HepG2 (cell line): ENCODE measurements around the gene TMEM170B. TPM values are rescaled to one million over a fixed set of nuclear protein-coding genes. Genes with fewer than 3 reads are reported as not detected.

Experiments used
- ATAC-seq: fragments of 200-7000 bp; cut with Tn5 transposase; 3 replicates; pipeline ENCODE4 v1.9.1; 2020; ENCODE audit warnings: mild to moderate bottlenecking, moderate library complexity
- BruUV-seq: library from RNA; stranded (reverse); fragments of 400-500 nt; replicated peaks from 2 replicates; lab custom pipeline; 2021; lab: Mats Ljungman, UMichigan
- CTCF ChIA-PET: fragments of 300-600 bp; formaldehyde crosslinking; extraction: SDS; loops from one replicate; lab custom pipeline; 2021; ENCODE audit warnings: low total read pairs, inconsistent platforms, low intra/inter-chr PET ratio; lab: Yijun Ruan, JAX
- POLR2A ChIA-PET: fragments of 350-600 bp; sonication (Branson Sonifier 250); formaldehyde crosslinking; loops from one replicate; lab custom pipeline; 2020; ENCODE audit warnings: antibody characterized with exemption, inconsistent platforms; lab: Yijun Ruan, JAX
- DNase-seq: peaks from one replicate; pipeline ENCODE4 v3.0.0-alpha.2; 2015; ENCODE audit warnings: low spot score
- FAIRE-seq: peaks from 3 replicates; lab custom pipeline; 2011; peaks lifted over from hg19 to GRCh38; lab: Jason Lieb, UNC
- H2AFZ ChIP-seq: one replicate; pipeline ENCODE4 v1.6.1; 2011; ENCODE audit warnings: low read length, inconsistent platforms
- H3K27ac ChIP-seq: fragments of 300-600 bp; 3 replicates; pipeline ENCODE4 v1.8.0; 2011; ENCODE audit warnings: mixed run types, mild to moderate bottlenecking, mixed read lengths, low read length, inconsistent platforms; ENCODE audit not compliant: insufficient read depth; ENCODE audit errors: extremely low read length
- H3K27me3 ChIP-seq, 2 experiments: fragments of 200-600 bp in 1 of 2; 2 replicates in 1 of 2; 3 replicates in 1 of 2; pipeline versions ENCODE4 v1.6.0 to v1.8.0; 2011; ENCODE audit warnings: low read length in 2 of 2, mild to moderate bottlenecking in 2 of 2, moderate library complexity in 2 of 2, inconsistent platforms in 1 of 2; ENCODE audit not compliant: insufficient read depth in 2 of 2, control insufficient read depth in 1 of 2
- H3K36me3 ChIP-seq, 2 experiments: fragments of 200-600 bp in 1 of 2; replicated peaks in 1 of 2; 2 replicates in 1 of 2; 3 replicates in 1 of 2; pipeline versions ENCODE4 v1.5.1 to v1.8.0; 2011; ENCODE audit warnings: low read length in 2 of 2, inconsistent platforms in 1 of 2; ENCODE audit not compliant: insufficient read depth in 2 of 2, control insufficient read depth in 1 of 2
- H3K4me1 ChIP-seq: 2 replicates; pipeline ENCODE4 v1.5.1; 2012; ENCODE audit warnings: low read length, inconsistent platforms; ENCODE audit not compliant: insufficient read depth
- H3K4me2 ChIP-seq: 2 replicates; pipeline ENCODE4 v1.6.0; 2011; ENCODE audit warnings: low read depth, low read length, inconsistent platforms
- H3K4me3 ChIP-seq, 3 experiments: fragments of 200-600 bp in 1 of 3; sonication (generic), shearing (Covaris generic) in 1 of 3; replicated peaks in 1 of 3; 2 replicates each; pipeline ENCODE4 v1.5.1; 2011 to 2016; ENCODE audit warnings: low read length in 3 of 3, inconsistent platforms in 2 of 3, low read depth in 2 of 3, mild to moderate bottlenecking in 2 of 3, control low read depth in 1 of 3, mixed read lengths in 1 of 3; ENCODE audit not compliant: insufficient read depth in 1 of 3
- H3K79me2 ChIP-seq: one replicate; pipeline ENCODE4 v1.6.1; 2011; ENCODE audit warnings: low read length, inconsistent platforms; ENCODE audit not compliant: insufficient read depth
- H3K9ac ChIP-seq: 2 replicates; pipeline ENCODE4 v1.6.0; 2011; ENCODE audit warnings: mild to moderate bottlenecking, low read depth, low read length, inconsistent platforms; ENCODE audit not compliant: insufficient read depth
- H3K9me3 ChIP-seq: 2 replicates; pipeline ENCODE4 v1.5.1; 2012; ENCODE audit warnings: mild to moderate bottlenecking, low read length
- H4K20me1 ChIP-seq: 2 replicates; pipeline ENCODE4 v1.6.0; 2011; ENCODE audit warnings: inconsistent platforms, mild to moderate bottlenecking, low read length, moderate library complexity; ENCODE audit not compliant: insufficient read depth
- FOSL1 ChIP-seq: sonication (generic); formaldehyde crosslinking; IDR thresholded peaks from 2 replicates; pipeline ENCODE4 v1.9.0; 2021; ENCODE audit warnings: missing genetic modification reagents, borderline replicate concordance
- HDAC2 ChIP-seq: sonication (generic); formaldehyde crosslinking; IDR thresholded peaks from 2 replicates; pipeline ENCODE4 v1.4.0; 2020; ENCODE audit warnings: missing genetic modification reagents
- JUN ChIP-seq: sonication (generic); formaldehyde crosslinking; IDR thresholded peaks from 2 replicates; pipeline ENCODE4 v1.4.0; 2020; ENCODE audit warnings: mild to moderate bottlenecking, missing genetic modification reagents
- JUNB ChIP-seq: sonication (generic); formaldehyde crosslinking; IDR thresholded peaks from 2 replicates; pipeline ENCODE4 v1.8.0; 2022; ENCODE audit warnings: missing genetic modification reagents, mild to moderate bottlenecking, borderline replicate concordance
- JUND ChIP-seq: sonication (generic); formaldehyde crosslinking; IDR thresholded peaks from 2 replicates; pipeline ENCODE4 v1.8.0; 2022; ENCODE audit warnings: mild to moderate bottlenecking, missing genetic modification reagents
- KLF6 ChIP-seq: IDR thresholded peaks from 2 replicates; pipeline ENCODE4 v1.8.0; 2016; ENCODE audit warnings: missing biosample characterization, missing genetic modification reagents
- MIER2 ChIP-seq: IDR thresholded peaks from 2 replicates; pipeline ENCODE4 v1.6.1; 2016; ENCODE audit warnings: missing biosample characterization, missing genetic modification reagents
- NCOA2 ChIP-seq: sonication (generic); formaldehyde crosslinking; IDR thresholded peaks from 2 replicates; pipeline ENCODE4 v1.8.0; 2022; ENCODE audit warnings: inconsistent platforms
- NPAS2 ChIP-seq: sonication (generic); formaldehyde crosslinking; IDR thresholded peaks from 2 replicates; pipeline ENCODE4 v1.8.0; 2022; ENCODE audit warnings: mild to moderate bottlenecking, missing genetic modification reagents, borderline replicate concordance
- SIN3A ChIP-seq: IDR thresholded peaks from 2 replicates; pipeline ENCODE4 v1.6.1; 2011; ENCODE audit warnings: low read depth, mild to moderate bottlenecking, control low read depth, low read length, borderline replicate concordance
- SMARCC2 ChIP-seq: fragments of 450-650 bp; IDR thresholded peaks from 2 replicates; pipeline ENCODE4 v1.6.1; 2017; ENCODE audit warnings: antibody characterized with exemption, mild to moderate bottlenecking
- TEAD3 ChIP-seq: optimal IDR thresholded peaks from 2 replicates; pipeline ENCODE3; 2016; ENCODE audit warnings: borderline replicate concordance
- THAP11 ChIP-seq: IDR thresholded peaks from 2 replicates; pipeline ENCODE4 v1.6.1; 2016; ENCODE audit warnings: missing biosample characterization, missing genetic modification reagents
- ZFP36L2 ChIP-seq: sonication (generic); formaldehyde crosslinking; IDR thresholded peaks from 2 replicates; pipeline ENCODE4 v1.4.0; 2020; ENCODE audit warnings: missing genetic modification reagents
- ZKSCAN8 ChIP-seq: IDR thresholded peaks from 2 replicates; pipeline ENCODE4 v1.6.1; 2016; ENCODE audit warnings: borderline replicate concordance, missing genetic modification reagents, missing compliant biosample characterization
- ZNF12 ChIP-seq: sonication (generic); formaldehyde crosslinking; IDR thresholded peaks from 2 replicates; pipeline ENCODE4 v1.5.0; 2020; ENCODE audit warnings: missing genetic modification reagents
- ZNF24 ChIP-seq: fragments of 450-650 bp; IDR thresholded peaks from 2 replicates; pipeline ENCODE4 v1.6.1; 2017; ENCODE audit warnings: antibody characterized with exemption, mild to moderate bottlenecking
- ZNF607 ChIP-seq: sonication (generic); formaldehyde crosslinking; IDR thresholded peaks from 2 replicates; pipeline ENCODE4 v1.5.1; 2020; ENCODE audit warnings: missing genetic modification reagents, mild to moderate bottlenecking, borderline replicate concordance
- WGBS: methylation state at CpG from one replicate; pipeline ENCODE4 v1.1.6; 2017; ENCODE audit warnings: low lambda C conversion rate; 5-methylcytosine and 5-hydroxymethylcytosine counted together
- in situ Hi-C: cut with HindIII; loops from 2 replicates; pipeline ENCODE4 v1.10.0; 2017; ENCODE audit warnings: low pct_unique_long_range_greater_than_20kb; ENCODE audit not compliant: extremely low pct_ligation_motif_present
- intact Hi-C: fragments of 100-400 bp; cut with micrococcal nuclease; formaldehyde crosslinking; loops from one replicate; pipeline ENCODE4 v1.10.0; 2022; ENCODE audit not compliant: unreplicated experiment
- polyA plus RNA-seq, 8 experiments: library from polyadenylated mRNA; depleted of rRNA in 3 of 8; stranded (reverse) in 7 of 8; unstranded in 1 of 8; fragments of >200 nt; fragmentation: Illumina TruSeq in 4 of 8; extraction: Trizol in 4 of 8; gene quantifications; 2 replicates each; pipeline versions ENCODE4 v1.2.1 to v1.2.3, GENCODE V29; 2011 to 2016; ENCODE audit warnings: low read depth in 4 of 8, missing spikeins in 1 of 8, mixed read lengths in 1 of 8; ENCODE audit not compliant: insufficient read depth in 1 of 8
- total RNA-seq, 5 experiments: library from RNA; depleted of rRNA; stranded (reverse); fragments of >200 nt; fragmentation: Illumina TruSeq; extraction: Trizol; gene quantifications; 2 replicates each; pipeline ENCODE4 v1.2.3, GENCODE V29; 2016; ENCODE audit warnings: low read depth in 1 of 5
- TF ChIP-seq, protein P1 (sequence below): IDR thresholded peaks from 2 replicates; pipeline ENCODE4 v1.6.1; 2016
- TF ChIP-seq, protein P2 (sequence below): IDR thresholded peaks from 2 replicates; pipeline ENCODE4 v1.6.1; 2018; ENCODE audit warnings: missing genetic modification reagents
- TF ChIP-seq, protein P3 (sequence below): sonication (generic); formaldehyde crosslinking; IDR thresholded peaks from 2 replicates; pipeline ENCODE4 v1.4.0; 2020; ENCODE audit warnings: missing genetic modification reagents
- TF ChIP-seq, protein P4 (sequence below): IDR thresholded peaks from 2 replicates; pipeline ENCODE4 v1.6.1; 2012; ENCODE audit warnings: low read depth, low read length, improper control_type of control experiment

TMEM170B gene
- total and polyA plus RNA-seq, 2 of the 13 experiments (the other 11 are each of a cell fraction or from before 2014, with no cell fraction given), result 3.3 to 9.4 TPM

DNA sequence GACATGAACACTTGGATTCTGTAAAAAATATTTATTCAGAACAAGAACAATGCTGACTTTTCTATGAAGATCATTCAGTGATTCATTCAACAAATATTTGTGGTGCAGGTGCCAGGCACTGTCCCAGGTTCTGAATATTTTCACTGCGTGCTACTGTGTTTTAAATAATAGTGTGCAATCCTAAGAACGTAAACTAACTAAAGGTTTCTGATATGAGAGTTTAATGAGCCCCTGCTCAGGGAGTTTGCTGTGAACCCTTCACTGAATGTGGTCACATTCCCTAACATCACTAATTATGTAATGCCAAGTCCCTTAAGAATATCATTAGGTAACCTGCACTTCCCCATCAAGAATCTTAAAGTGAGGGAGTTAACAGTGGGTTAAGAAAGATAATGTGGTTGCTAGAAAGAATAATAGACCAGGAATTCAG is 1.7 kb upstream of the TMEM170B start:
- Histone ChIP-seq H3K4me3 (no peak overlapping the region), H3K9me3 (no peaks in the 10 kb centered on the region), H3K4me1 (peaks cover 37% of the 10 kb centered on the region), H3K27me3 (no peaks in the 10 kb centered on the region; a peak in 1 of 5 replicates), H2AFZ (no peak overlapping the region), H3K36me3 (no peaks in the 10 kb centered on the region), H3K79me2 (peaks cover 13% of the 10 kb centered on the region), H4K20me1 (no peaks in the 10 kb centered on the region), H3K4me2 (0 out of 2 replicates have a peak overlapping the region, but pooled peaks have one; percentile 96), H3K9ac (no peak overlapping the region), H3K27ac (no peak overlapping the region)
- no peak for ATAC-seq
- 3% methylated on average over 2 of the region's 2 CpGs for WGBS
- POLR2A ChIA-PET, result interaction anchor here (1.0 kb wide), 1 partner anchor 333 kb away, joined by 3 read pairs; no protein-coding TSS in a partner anchor
- DNase-seq, result peak; percentile 39
- intact Hi-C loops, result loop anchor here (2.0 to 10.0 kb wide), 2 partner anchors 443 to 479 kb away; partner anchors contain the start of genes HIVEP1 and SMIM13
- in situ Hi-C loops, result no loop called here
- BruUV-seq, result no TSS peak
- CTCF ChIA-PET, result no interaction called here
- peak; percentile 23 for FAIRE-seq
- 0 out of 2 replicates have a peak, but pooled peaks have one; percentile 50 for TF ChIP-seq ZNF12 (CRISPR knock-in tag)
- TF ChIP-seq, protein P1, sequence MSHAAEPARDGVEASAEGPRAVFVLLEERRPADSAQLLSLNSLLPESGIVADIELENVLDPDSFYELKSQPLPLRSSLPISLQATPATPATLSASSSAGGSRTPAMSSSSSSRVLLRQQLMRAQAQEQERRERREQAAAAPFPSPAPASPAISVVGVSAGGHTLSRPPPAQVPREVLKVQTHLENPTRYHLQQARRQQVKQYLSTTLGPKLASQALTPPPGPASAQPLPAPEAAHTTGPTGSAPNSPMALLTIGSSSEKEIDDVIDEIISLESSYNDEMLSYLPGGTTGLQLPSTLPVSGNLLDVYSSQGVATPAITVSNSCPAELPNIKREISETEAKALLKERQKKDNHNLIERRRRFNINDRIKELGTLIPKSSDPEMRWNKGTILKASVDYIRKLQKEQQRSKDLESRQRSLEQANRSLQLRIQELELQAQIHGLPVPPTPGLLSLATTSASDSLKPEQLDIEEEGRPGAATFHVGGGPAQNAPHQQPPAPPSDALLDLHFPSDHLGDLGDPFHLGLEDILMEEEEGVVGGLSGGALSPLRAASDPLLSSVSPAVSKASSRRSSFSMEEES (CRISPR knock-in tag), result peak; percentile 66
- TF ChIP-seq JUN, result peak; percentile 82
- TF ChIP-seq, protein P2, sequence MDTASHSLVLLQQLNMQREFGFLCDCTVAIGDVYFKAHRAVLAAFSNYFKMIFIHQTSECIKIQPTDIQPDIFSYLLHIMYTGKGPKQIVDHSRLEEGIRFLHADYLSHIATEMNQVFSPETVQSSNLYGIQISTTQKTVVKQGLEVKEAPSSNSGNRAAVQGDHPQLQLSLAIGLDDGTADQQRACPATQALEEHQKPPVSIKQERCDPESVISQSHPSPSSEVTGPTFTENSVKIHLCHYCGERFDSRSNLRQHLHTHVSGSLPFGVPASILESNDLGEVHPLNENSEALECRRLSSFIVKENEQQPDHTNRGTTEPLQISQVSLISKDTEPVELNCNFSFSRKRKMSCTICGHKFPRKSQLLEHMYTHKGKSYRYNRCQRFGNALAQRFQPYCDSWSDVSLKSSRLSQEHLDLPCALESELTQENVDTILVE (CRISPR knock-in tag), result peak; percentile 64; the same call in 1 of the 2 replicates
- TF ChIP-seq NPAS2, result no peak
- TF ChIP-seq ZFP36L2 (CRISPR knock-in tag), result no peak
- 0 out of 2 replicates have a peak, but pooled peaks have one; percentile 58 for TF ChIP-seq ZKSCAN8 (CRISPR knock-in tag)
- peak; percentile 67; the same call in 1 of the 2 replicates for TF ChIP-seq JUNB
- TF ChIP-seq, protein P3, sequence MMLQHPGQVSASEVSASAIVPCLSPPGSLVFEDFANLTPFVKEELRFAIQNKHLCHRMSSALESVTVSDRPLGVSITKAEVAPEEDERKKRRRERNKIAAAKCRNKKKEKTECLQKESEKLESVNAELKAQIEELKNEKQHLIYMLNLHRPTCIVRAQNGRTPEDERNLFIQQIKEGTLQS (CRISPR knock-in tag), result peak; percentile 88
- TF ChIP-seq ZNF24, result peak; percentile 35; the same call in 1 of the 2 replicates
- peak; percentile 85 for TF ChIP-seq TEAD3 (CRISPR knock-in tag)
- peak; percentile 64; the same call in 1 of the 2 replicates for TF ChIP-seq HDAC2 (CRISPR knock-in tag)
- TF ChIP-seq SMARCC2, result 0 out of 2 replicates have a peak, but pooled peaks have one; percentile 53
- peak; percentile 85 for TF ChIP-seq FOSL1 (CRISPR knock-in tag)
- peak; percentile 29; the same call in 1 of the 2 replicates for TF ChIP-seq THAP11 (CRISPR knock-in tag)
- peak; percentile 87; the same call in 1 of the 2 replicates for TF ChIP-seq KLF6 (CRISPR knock-in tag)
- peak; percentile 67; the same call in 1 of the 2 replicates for TF ChIP-seq ZNF607 (CRISPR knock-in tag)
- TF ChIP-seq JUND (CRISPR knock-in tag), result peak; percentile 87
- peak; percentile 53; the same call in 1 of the 2 replicates for TF ChIP-seq NCOA2 (CRISPR knock-in tag)
- TF ChIP-seq SIN3A, result 0 out of 2 replicates have a peak, but pooled peaks have one; percentile 60
- TF ChIP-seq, protein P4, sequence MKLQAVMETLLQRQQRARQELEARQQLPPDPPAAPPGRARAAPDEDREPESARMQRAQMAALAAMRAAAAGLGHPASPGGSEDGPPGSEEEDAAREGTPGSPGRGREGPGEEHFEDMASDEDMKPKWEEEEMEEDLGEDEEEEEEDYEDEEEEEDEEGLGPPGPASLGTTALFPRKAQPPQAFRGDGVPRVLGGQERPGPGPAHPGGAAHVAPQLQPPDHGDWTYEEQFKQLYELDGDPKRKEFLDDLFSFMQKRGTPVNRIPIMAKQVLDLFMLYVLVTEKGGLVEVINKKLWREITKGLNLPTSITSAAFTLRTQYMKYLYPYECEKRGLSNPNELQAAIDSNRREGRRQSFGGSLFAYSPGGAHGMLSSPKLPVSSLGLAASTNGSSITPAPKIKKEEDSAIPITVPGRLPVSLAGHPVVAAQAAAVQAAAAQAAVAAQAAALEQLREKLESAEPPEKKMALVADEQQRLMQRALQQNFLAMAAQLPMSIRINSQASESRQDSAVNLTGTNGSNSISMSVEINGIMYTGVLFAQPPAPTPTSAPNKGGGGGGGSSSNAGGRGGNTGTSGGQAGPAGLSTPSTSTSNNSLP, result 0 out of 2 replicates have a peak, but pooled peaks have one; percentile 40
- peak; percentile 98 for TF ChIP-seq MIER2 (CRISPR knock-in tag)
